Panc1 (cell line): ENCODE data around the gene GABRR2.

Source experiments
- CTCF ChIP-seq: fragments of 450-650 bp; IDR thresholded peaks from 2 replicates; pipeline ENCODE4 v1.5.1; 2017; ENCODE audit warnings: mild to moderate bottlenecking
- REST ChIP-seq, 2 experiments: IDR thresholded peaks; 2 replicates each; pipeline ENCODE4 v1.6.1; 2011 to 2012; ENCODE audit warnings: low read depth in 2 of 2, control low read depth in 1 of 2, low read length in 1 of 2, mild to moderate bottlenecking in 1 of 2, moderate library complexity in 1 of 2; ENCODE audit not compliant: insufficient read depth in 1 of 2

GRCh38 chr6:89260832-89261231 is 54.3 kb downstream of the GABRR2 start:
- TF ChIP-seq CTCF: no peak
- TF ChIP-seq REST (IDR thresholded peaks at IDR 0.05; ENCODE audit: insufficient read depth in 1 of 2, low read depth in 2 of 2, low read length in 1 of 2): no peak
